Fibroblast of skin of back (primary cell): ENCODE data around the gene RRP8.

ENCODE experiments used
- DNase-seq: peaks from one replicate; pipeline ENCODE4 v3.0.0-alpha.2; 2013

RRP8 gene

GRCh38 chr11:6599449-6599848 lies 4.0 kb downstream of the RRP8 start:
- DNase-seq, result no peak

- no peak for DNase-seq
Observed at GRCh38 chr11:6598555-6598954, 4.9 kb downstream of the RRP8 start.

- no peak for DNase-seq
Observed at GRCh38 chr11:6596239-6596877, 7.1 kb downstream of the RRP8 start.

- DNase-seq, result no peak
Observed at GRCh38 chr11:6594142-6594768, 9.2 kb downstream of the RRP8 start.

GRCh38 chr11:6588018-6588417 lies 15.4 kb downstream of the RRP8 start:
- DNase-seq, result no peak

- no peak for DNase-seq
Observed at GRCh38 chr11:6587360-6587953, 16.0 kb downstream of the RRP8 start.

GRCh38 chr11:6586434-6587359 lies 16.7 kb downstream of the RRP8 start:
- peak; percentile 38 for DNase-seq

GRCh38 chr11:6584528-6584927 lies 18.9 kb downstream of the RRP8 start:
- DNase-seq, result no peak

- DNase-seq, result no peak
Observed at GRCh38 chr11:6583584-6583983, 19.8 kb downstream of the RRP8 start.

GRCh38 chr11:6579681-6580080 lies 23.7 kb downstream of the RRP8 start:
- DNase-seq, result no peak

GRCh38 chr11:6578134-6578533 lies 25.3 kb downstream of the RRP8 start:
- no peak for DNase-seq

- DNase-seq, result peak; percentile 43
Observed at GRCh38 chr11:6576471-6577373, 26.7 kb downstream of the RRP8 start.

GRCh38 chr11:6574816-6575715 lies 28.4 kb downstream of the RRP8 start:
- DNase-seq, result no peak

- peak; percentile 79 for DNase-seq
Observed at GRCh38 chr11:6572215-6572614, 31.2 kb downstream of the RRP8 start.

- DNase-seq, result no peak
Observed at GRCh38 chr11:6571434-6572008, 31.9 kb downstream of the RRP8 start.

GRCh38 chr11:6570691-6571427 lies 32.6 kb downstream of the RRP8 start:
- no peak for DNase-seq

GRCh38 chr11:6569706-6570105 lies 33.7 kb downstream of the RRP8 start:
- DNase-seq, result no peak

- DNase-seq, result peak; percentile 44
Observed at GRCh38 chr11:6568191-6568918, 35.1 kb downstream of the RRP8 start.

GRCh38 chr11:6567371-6567745 lies 36.1 kb downstream of the RRP8 start:
- DNase-seq, result no peak
